Esophagus muscularis mucosa (tissue), 4 donors: ENCODE measurements around the gene PPDPF. TPM values are rescaled to one million over a fixed set of nuclear protein-coding genes. Genes with fewer than 3 reads are reported as not detected.

Experiments used
- DNase-seq: peaks from one replicate; pipeline ENCODE4 v3.0.0-alpha.2; 2017; ENCODE audit errors: extremely low spot score
- H3K27ac ChIP-seq, 4 donors: fragments of 200-600 bp; sonication (generic); replicated peaks in 1 of 4; 1 replicate in 3 of 4; 2 replicates in 1 of 4; pipeline ENCODE4 v1.5.1; 2016 to 2019; ENCODE audit warnings: mild to moderate bottlenecking in 1 of 4
- H3K27me3 ChIP-seq, 4 donors: fragments of 200-600 bp; sonication (generic); one replicate each; pipeline versions ENCODE4 v1.5.1 to v1.6.0; 2016 to 2019
- H3K36me3 ChIP-seq, 4 donors: fragments of 200-600 bp; sonication (generic); one replicate each; pipeline ENCODE4 v1.5.1; 2016 to 2019
- H3K4me1 ChIP-seq, 4 donors: fragments of 200-600 bp; sonication (generic); one replicate each; pipeline ENCODE4 v1.5.1; 2016 to 2019
- H3K4me3 ChIP-seq, 4 donors: fragments of 200-600 bp; sonication (generic); 1 replicate in 2 of 4; 2 replicates in 2 of 4; pipeline ENCODE4 v1.5.1; 2016 to 2019; ENCODE audit warnings: mild to moderate bottlenecking in 4 of 4, moderate library complexity in 1 of 4
- H3K9me3 ChIP-seq, 4 donors: fragments of 200-600 bp; sonication (generic); 1 replicate in 3 of 4; 2 replicates in 1 of 4; pipeline ENCODE4 v1.5.1; 2016 to 2019
- EP300 ChIP-seq: sonication (generic); formaldehyde crosslinking; IDR thresholded peaks from one replicate; pipeline ENCODE4 v1.6.1; 2017; ENCODE audit warnings: antibody characterized with exemption
- POLR2A ChIP-seq: fragments of 450-650 bp; IDR thresholded peaks from one replicate; pipeline ENCODE4 v1.6.1; 2017; ENCODE audit warnings: antibody characterized with exemption, moderate library complexity, mild to moderate bottlenecking, low read depth
- POLR2AphosphoS5 ChIP-seq, 2 donors: sonication (generic); formaldehyde crosslinking; IDR thresholded peaks; one replicate each; pipeline ENCODE4 v1.6.1; 2017; ENCODE audit warnings: antibody characterized with exemption in 2 of 2
- WGBS: methylation state at CpG from one replicate; pipeline ENCODE4 v1.1.5; 2018; 5-methylcytosine and 5-hydroxymethylcytosine counted together
- intact Hi-C: fragments of 100-400 bp; cut with DNase I; formaldehyde crosslinking; loops from one replicate; pipeline ENCODE4 v1.15.1; 2023
- total RNA-seq, 4 donors: library from RNA; depleted of rRNA; stranded (reverse); fragments of >200 nt; gene quantifications; one replicate each; pipeline versions ENCODE4 v1.1.0 to v1.2.1, GENCODE V29; 2016
- TF ChIP-seq, protein P1 (sequence below), 3 experiments: fragments of 200-600 bp in 2 of 3; fragments of 450-650 bp in 1 of 3; sonication (generic) in 2 of 3; IDR thresholded peaks; one replicate each; pipeline ENCODE4 v1.5.1; 2017 to 2019; ENCODE audit warnings: antibody characterized with exemption in 3 of 3, mild to moderate bottlenecking in 2 of 3, moderate library complexity in 1 of 3

Gene PPDPF
- total RNA-seq, 4 donors from 2014 or later = 150 to 291 (median 270) TPM

DNA sequence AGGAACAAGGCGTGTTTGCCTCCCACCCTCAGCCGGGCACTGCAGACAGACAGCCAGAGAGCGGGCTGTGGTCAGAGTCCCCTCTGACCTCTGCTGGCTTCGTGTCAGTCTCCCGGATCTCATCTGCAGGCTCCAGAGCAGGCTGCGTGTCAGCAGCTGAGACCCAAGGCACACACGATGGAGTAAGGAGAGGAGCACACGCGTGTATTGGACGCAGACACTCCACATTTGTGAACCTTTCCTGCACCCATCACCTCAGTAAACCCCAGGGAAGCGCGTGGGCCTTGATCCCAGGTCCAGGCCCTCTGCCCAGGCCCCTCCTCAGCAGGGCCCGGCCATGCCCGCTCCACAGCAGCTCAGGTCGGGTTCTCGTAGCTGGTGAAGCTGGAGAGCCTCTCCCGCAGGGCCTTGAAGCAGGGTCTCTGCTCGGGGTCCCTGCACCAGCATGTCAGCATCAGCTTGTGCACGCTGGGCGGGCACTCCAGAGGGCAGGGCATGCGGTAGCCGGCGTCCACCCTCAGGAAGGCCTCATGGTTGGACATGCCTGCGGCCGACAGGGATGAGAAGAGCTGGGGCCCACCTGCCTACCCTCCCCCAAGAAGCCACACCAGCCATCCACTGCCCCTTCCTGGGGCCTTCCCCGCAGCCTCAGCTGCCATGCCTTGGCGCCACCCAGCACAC lies 8.8 kb downstream of the PPDPF start:
- Histone ChIP-seq H3K4me3 (no peak overlapping the region), H3K27ac (no peak overlapping the region), H3K4me1 (no peaks in the 10 kb centered on the region), H3K27me3 (peaks cover 0 to 39% (median 4%) of the 10 kb centered on the region in 4 donors), H3K36me3 (no peaks in the 10 kb centered on the region), H3K9me3 (no peaks in the 10 kb centered on the region)
- TF ChIP-seq POLR2AphosphoS5 (IDR thresholded peaks at IDR 0.05) (no peak), POLR2A (no peak), EP300 (no peak)
- TF ChIP-seq, protein P1, sequence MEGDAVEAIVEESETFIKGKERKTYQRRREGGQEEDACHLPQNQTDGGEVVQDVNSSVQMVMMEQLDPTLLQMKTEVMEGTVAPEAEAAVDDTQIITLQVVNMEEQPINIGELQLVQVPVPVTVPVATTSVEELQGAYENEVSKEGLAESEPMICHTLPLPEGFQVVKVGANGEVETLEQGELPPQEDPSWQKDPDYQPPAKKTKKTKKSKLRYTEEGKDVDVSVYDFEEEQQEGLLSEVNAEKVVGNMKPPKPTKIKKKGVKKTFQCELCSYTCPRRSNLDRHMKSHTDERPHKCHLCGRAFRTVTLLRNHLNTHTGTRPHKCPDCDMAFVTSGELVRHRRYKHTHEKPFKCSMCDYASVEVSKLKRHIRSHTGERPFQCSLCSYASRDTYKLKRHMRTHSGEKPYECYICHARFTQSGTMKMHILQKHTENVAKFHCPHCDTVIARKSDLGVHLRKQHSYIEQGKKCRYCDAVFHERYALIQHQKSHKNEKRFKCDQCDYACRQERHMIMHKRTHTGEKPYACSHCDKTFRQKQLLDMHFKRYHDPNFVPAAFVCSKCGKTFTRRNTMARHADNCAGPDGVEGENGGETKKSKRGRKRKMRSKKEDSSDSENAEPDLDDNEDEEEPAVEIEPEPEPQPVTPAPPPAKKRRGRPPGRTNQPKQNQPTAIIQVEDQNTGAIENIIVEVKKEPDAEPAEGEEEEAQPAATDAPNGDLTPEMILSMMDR (IDR thresholded peaks at IDR 0.05) = no peak
- 81% methylated on average over 23 of the region's 27 CpGs for WGBS
- intact Hi-C loops = no loop called here
- no peak for DNase-seq

DNA sequence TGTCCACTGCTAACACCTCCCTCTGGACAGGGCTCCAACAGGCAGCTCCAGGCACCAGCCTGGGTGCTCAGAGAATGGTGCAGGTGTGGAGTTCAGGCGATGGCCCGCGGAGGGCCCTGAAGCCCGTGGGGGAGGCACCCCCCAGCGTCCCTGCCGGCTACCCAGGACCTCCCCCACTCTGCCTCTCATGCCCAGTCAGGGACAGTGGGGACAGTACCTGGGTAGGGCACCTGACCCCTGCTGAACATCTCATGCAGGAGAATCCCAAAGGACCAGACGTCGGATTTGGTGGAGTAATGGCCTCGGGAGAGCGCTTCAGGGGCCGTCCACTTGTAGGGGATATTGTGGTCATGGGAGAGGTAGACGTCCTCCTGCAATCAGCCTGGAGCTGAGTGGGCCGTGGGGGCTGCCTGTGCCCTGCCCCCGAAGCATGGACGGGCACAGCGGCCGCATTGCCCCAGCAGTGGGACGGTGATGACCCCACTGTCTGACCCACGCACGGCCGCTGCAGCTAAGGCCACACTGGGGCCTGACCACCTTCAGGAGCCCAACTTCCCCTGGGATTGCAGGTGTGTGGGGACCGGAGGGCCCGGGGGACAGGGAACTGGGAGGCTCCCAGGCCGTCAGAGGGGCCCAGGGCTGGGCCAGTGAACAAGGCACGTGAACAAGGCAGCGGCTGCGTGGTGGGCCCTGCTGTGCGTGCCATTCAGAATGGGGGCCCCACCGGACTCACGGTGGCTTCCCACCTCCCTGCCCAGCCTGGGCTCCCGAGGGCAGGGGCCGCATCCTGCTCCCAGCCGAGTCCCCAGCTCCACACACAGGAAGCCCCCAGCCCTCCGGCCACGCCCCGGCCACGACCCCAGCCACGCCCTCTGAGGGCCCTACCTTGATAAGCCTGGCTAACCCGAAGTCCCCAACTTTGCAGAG lies 9.6 kb downstream of the PPDPF start:
- Histone ChIP-seq H3K4me3 (no peak overlapping the region), H3K27me3 (peaks cover 0 to 47% (median 10%) of the 10 kb centered on the region in 4 donors), H3K27ac (no peak overlapping the region), H3K36me3 (no peaks in the 10 kb centered on the region), H3K4me1 (peaks cover 3 to 8% (median 5%) of the 10 kb centered on the region in 4 donors), H3K9me3 (no peaks in the 10 kb centered on the region)
- intact Hi-C loops = loop anchor here (10.0 kb wide), 1 partner anchor 125 kb away; the partner anchor contains the start of genes RTEL1 and STMN3
- TF ChIP-seq POLR2A (no peak), POLR2AphosphoS5 (IDR thresholded peaks at IDR 0.05) (no peak), EP300 (no peak)
- TF ChIP-seq, protein P1 (IDR thresholded peaks at IDR 0.05) = no peak
- 81% methylated on average over 11 of the region's 39 CpGs for WGBS
- DNase-seq = no peak

DNA sequence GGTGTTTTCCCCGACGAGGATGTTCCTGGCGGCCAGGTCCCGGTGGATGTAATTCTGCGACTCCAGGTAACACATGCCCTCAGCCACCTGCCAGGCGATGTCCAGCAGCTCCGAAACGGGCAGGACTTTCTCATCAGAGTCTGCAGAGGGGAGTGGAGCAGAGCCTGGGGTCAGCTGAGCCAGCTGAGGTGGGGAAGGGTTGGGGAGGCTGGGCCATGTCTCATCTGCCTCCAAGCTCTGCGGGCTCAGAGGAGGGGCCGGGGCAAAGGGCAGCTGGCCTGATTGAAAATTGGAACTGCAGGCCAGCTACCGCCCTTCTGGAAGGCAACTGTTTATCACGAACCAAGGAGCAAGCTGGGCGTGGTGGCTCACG lies 10.2 kb downstream of the PPDPF start:
- 94% methylated on average over 8 of the region's 14 CpGs for WGBS
- Histone ChIP-seq H3K9me3 (no peaks in the 10 kb centered on the region), H3K36me3 (no peaks in the 10 kb centered on the region), H3K4me1 (peaks cover 3 to 11% (median 8%) of the 10 kb centered on the region in 4 donors), H3K27me3 (peaks cover 0 to 53% (median 14%) of the 10 kb centered on the region in 4 donors), H3K4me3 (no peak overlapping the region), H3K27ac (no peak overlapping the region)
- intact Hi-C loops = loop anchor here (10.0 kb wide), 1 partner anchor 124 kb away; the partner anchor contains the start of genes RTEL1 and STMN3
- no peak for TF ChIP-seq POLR2A
- TF ChIP-seq POLR2AphosphoS5 (IDR thresholded peaks at IDR 0.05) = no peak
- TF ChIP-seq, protein P1 (IDR thresholded peaks at IDR 0.05) = no peak
- TF ChIP-seq EP300 = no peak
- no peak for DNase-seq

DNA sequence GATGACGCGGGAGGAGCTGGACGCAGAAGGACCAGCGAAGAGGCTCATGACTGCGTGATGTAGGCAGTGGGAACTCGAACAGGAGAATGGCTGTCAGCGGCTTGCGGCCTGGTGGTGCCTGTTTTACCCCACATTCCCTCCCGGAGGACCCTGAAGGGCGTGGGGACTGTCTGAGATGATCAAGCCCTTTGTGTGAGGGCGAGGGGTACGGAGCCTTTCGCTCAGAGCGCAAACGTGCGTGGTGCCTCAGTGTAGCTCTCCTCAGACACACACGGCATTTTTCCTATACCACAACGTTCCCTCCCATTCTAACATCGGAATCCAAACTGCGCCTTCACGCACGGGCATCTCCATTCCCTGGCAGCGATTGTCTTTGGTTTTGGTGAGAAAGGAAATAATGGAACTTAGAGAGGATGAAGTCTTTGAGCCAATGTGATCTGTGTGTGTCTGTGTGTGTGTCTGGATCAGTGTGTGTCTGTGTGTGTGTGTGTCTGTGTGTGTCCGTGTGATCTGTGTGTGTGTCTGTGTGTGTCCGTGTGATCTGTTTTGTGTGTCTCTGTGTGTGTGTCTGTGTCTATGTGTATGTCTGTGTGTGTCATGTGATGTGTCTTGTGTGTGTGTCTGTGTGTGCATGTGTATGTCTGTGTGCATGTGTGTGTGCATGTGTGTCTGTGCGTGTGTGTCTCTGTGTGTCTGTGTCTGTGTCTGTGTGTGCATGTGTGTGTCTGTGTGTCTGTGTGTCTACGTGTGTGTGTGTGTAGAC lies 11.3 kb downstream of the PPDPF start:
- H3K27me3 ChIP-seq = peaks cover 0 to 64% (median 19%) of the 10 kb centered on the region in 4 donors
- intact Hi-C loops = loop anchor here (10.0 kb wide), 1 partner anchor 123 kb away; the partner anchor contains the start of genes RTEL1 and STMN3
- TF ChIP-seq POLR2AphosphoS5 (IDR thresholded peaks at IDR 0.05) (no peak), EP300 (no peak), POLR2A (no peak)
- TF ChIP-seq, protein P1 (IDR thresholded peaks at IDR 0.05) = no peak
- H3K4me1 ChIP-seq = peaks cover 3 to 18% (median 11%) of the 10 kb centered on the region in 4 donors
- H3K36me3 ChIP-seq = no peaks in the 10 kb centered on the region
- H3K4me3 ChIP-seq = no peak overlapping the region
- no peak overlapping the region for H3K27ac ChIP-seq
- no peak for DNase-seq
- no peaks in the 10 kb centered on the region for H3K9me3 ChIP-seq
- 79% methylated on average over 26 of the region's 27 CpGs for WGBS
